Mesothelial cell of epicardium (in vitro differentiated cells): Measurements from ENCODE around the gene FRS2. TPM values are rescaled to one million over a fixed set of nuclear protein-coding genes. Genes with fewer than 3 reads are reported as not detected.

ENCODE experiments used
- DNase-seq, 2 experiments: peaks; one replicate each; pipeline ENCODE4 v3.0.0; 2021; ENCODE audit warnings: low spot score in 2 of 2; ENCODE audit not compliant: unreplicated experiment in 2 of 2
- H3K27ac Mint-ChIP-seq: 2 replicates; pipeline ENCODE4 v1.8.0; 2021; ENCODE audit warnings: mixed read lengths
- H3K27me3 Mint-ChIP-seq: 2 replicates; pipeline ENCODE4 v1.8.0; 2021; ENCODE audit warnings: low read depth, mixed read lengths
- H3K36me3 Mint-ChIP-seq: 2 replicates; pipeline ENCODE4 v1.8.0; 2021; ENCODE audit warnings: mixed read lengths
- H3K4me1 Mint-ChIP-seq: 2 replicates; pipeline ENCODE4 v1.8.0; 2021; ENCODE audit warnings: mixed read lengths
- H3K4me3 Mint-ChIP-seq: 2 replicates; pipeline ENCODE4 v1.8.0; 2021; ENCODE audit warnings: mild to moderate bottlenecking, moderate library complexity, mixed read lengths
- H3K9me3 Mint-ChIP-seq: 2 replicates; pipeline ENCODE4 v1.8.0; 2021; ENCODE audit warnings: mixed read lengths
- CTCF ChIP-seq: fragments of 200-600 bp; sonication (generic); IDR thresholded peaks from one replicate; pipeline ENCODE4 v1.5.0; 2021; ENCODE audit warnings: antibody characterized with exemption; ENCODE audit not compliant: unreplicated experiment
- total RNA-seq: library from RNA; stranded (reverse); gene quantifications from 3 replicates; pipeline ENCODE4 v1.2.1, GENCODE V29; 2021

The FRS2 gene
- total RNA-seq, 1 donor from 2014 or later = 46.1 TPM

GRCh38 chr12:69608114-69608513, 137.9 kb downstream of the FRS2 start:
- TF ChIP-seq CTCF = no peak
- no peak overlapping the region for H3K27ac Mint-ChIP-seq
- no peaks in the 10 kb centered on the region for H3K4me1 Mint-ChIP-seq
- H3K4me3 Mint-ChIP-seq = no peak overlapping the region
- peaks cover 9% of the 10 kb centered on the region for H3K27me3 Mint-ChIP-seq
- no peak for DNase-seq
- H3K9me3 Mint-ChIP-seq = no peaks in the 10 kb centered on the region
- H3K36me3 Mint-ChIP-seq = peaks cover 8% of the 10 kb centered on the region

GRCh38 chr12:69610126-69610525, 139.9 kb downstream of the FRS2 start:
- DNase-seq = no peak
- H3K27ac Mint-ChIP-seq = no peak overlapping the region
- no peaks in the 10 kb centered on the region for H3K9me3 Mint-ChIP-seq
- H3K4me3 Mint-ChIP-seq = no peak overlapping the region
- H3K4me1 Mint-ChIP-seq = no peaks in the 10 kb centered on the region
- peaks cover 16% of the 10 kb centered on the region for H3K27me3 Mint-ChIP-seq
- no peaks in the 10 kb centered on the region for H3K36me3 Mint-ChIP-seq
- no peak for TF ChIP-seq CTCF

GRCh38 chr12:69610729-69611128, 140.5 kb downstream of the FRS2 start, which contains the start of gene LRRC10:
LRRC10 (minus strand) TSS chr12:69610907; CDS start chr12:69610838, 69 bp downstream.
- H3K36me3 Mint-ChIP-seq = no peaks in the 10 kb centered on the region
- DNase-seq = no peak
- no peak within 1 kb of the TSS for H3K27ac Mint-ChIP-seq
- no peak for TF ChIP-seq CTCF
- H3K4me3 Mint-ChIP-seq = no peak within 1 kb of the TSS
- no peaks in the 10 kb centered on the region for H3K4me1 Mint-ChIP-seq
- no peaks in the 10 kb centered on the region for H3K9me3 Mint-ChIP-seq
- H3K27me3 Mint-ChIP-seq = peaks cover 19% of the 10 kb centered on the region

- TF ChIP-seq CTCF = no peak
- no peak overlapping the region for H3K4me3 Mint-ChIP-seq
- DNase-seq = no peak
- no peaks in the 10 kb centered on the region for H3K4me1 Mint-ChIP-seq
- H3K27ac Mint-ChIP-seq = no peak overlapping the region
- no peaks in the 10 kb centered on the region for H3K36me3 Mint-ChIP-seq
- H3K27me3 Mint-ChIP-seq = peaks cover 23% of the 10 kb centered on the region
- H3K9me3 Mint-ChIP-seq = no peaks in the 10 kb centered on the region
Measured at GRCh38 chr12:69613351-69613750, 143.2 kb downstream of the FRS2 start.

GRCh38 chr12:69616025-69616424, 145.8 kb downstream of the FRS2 start:
- H3K4me3 Mint-ChIP-seq = no peak overlapping the region
- H3K27me3 Mint-ChIP-seq = peaks cover 26% of the 10 kb centered on the region
- TF ChIP-seq CTCF = no peak
- DNase-seq = no peak
- H3K4me1 Mint-ChIP-seq = peaks cover 3% of the 10 kb centered on the region
- no peaks in the 10 kb centered on the region for H3K36me3 Mint-ChIP-seq
- no peak overlapping the region for H3K27ac Mint-ChIP-seq
- no peaks in the 10 kb centered on the region for H3K9me3 Mint-ChIP-seq

- H3K27me3 Mint-ChIP-seq = peaks cover 11% of the 10 kb centered on the region
- TF ChIP-seq CTCF = no peak
Measured at GRCh38 chr12:69619050-69619449, 148.9 kb downstream of the FRS2 start.

More at GRCh38 chr12:69619050-69619449, 148.9 kb downstream of the FRS2 start:
- no peaks in the 10 kb centered on the region for H3K9me3 Mint-ChIP-seq
- DNase-seq = no peak
- H3K27ac Mint-ChIP-seq = no peak overlapping the region
- no peaks in the 10 kb centered on the region for H3K36me3 Mint-ChIP-seq
- H3K4me3 Mint-ChIP-seq = no peak overlapping the region
- H3K4me1 Mint-ChIP-seq = peaks cover 3% of the 10 kb centered on the region
